NOMO-1 (cell line): ENCODE results near the gene ZNF728.
"Not testable (repeated sequence)": the region's sequence is repeated elsewhere in the genome, so short reads cannot be mapped to it uniquely, and the experiment has no call there.

Experiments used
- DNase-seq, 2 experiments: peaks; one replicate each; lab custom pipeline; 2025; ENCODE audit not compliant: unreplicated experiment in 2 of 2; lab: John Stamatoyannopoulos, UW

The ZNF728 gene

GRCh38 chr19:23002690-23003422, at the start of gene ZNF728:
TSS of gene ZNF728 (minus strand) at chr19:23003176. CDS start at chr19:23003030, 146 bp downstream.
- no peak for DNase-seq

- no peak for DNase-seq
Observed at GRCh38 chr19:23052349-23052748, 49.4 kb upstream of the ZNF728 start.

GRCh38 chr19:23049256-23049655, 46.3 kb upstream of the ZNF728 start:
- DNase-seq, result no peak

- no peak for DNase-seq
Observed at GRCh38 chr19:23046743-23047142, 43.8 kb upstream of the ZNF728 start.

GRCh38 chr19:23033721-23034120, 30.7 kb upstream of the ZNF728 start:
- DNase-seq, result no peak

- no peak for DNase-seq
Observed at GRCh38 chr19:23015660-23016059, 12.7 kb upstream of the ZNF728 start.

- DNase-seq, result not testable (repeated sequence)
Observed at GRCh38 chr19:22994957-22995356, 8.0 kb downstream of the ZNF728 start.

GRCh38 chr19:22976248-22976647, 26.7 kb downstream of the ZNF728 start:
- DNase-seq, result no peak

- DNase-seq, result not testable (repeated sequence)
Observed at GRCh38 chr19:22975546-22976136, 27.3 kb downstream of the ZNF728 start.

GRCh38 chr19:22945560-22945959, 57.4 kb downstream of the ZNF728 start:
- DNase-seq, result no peak

GRCh38 chr19:22935151-22935550, 67.8 kb downstream of the ZNF728 start:
- no peak for DNase-seq

- not testable (repeated sequence) for DNase-seq
Observed at GRCh38 chr19:22927576-22927975, 75.4 kb downstream of the ZNF728 start.

GRCh38 chr19:22925181-22925580, 77.8 kb downstream of the ZNF728 start:
- DNase-seq, result not testable (repeated sequence)
